ACC112 (cell line): ENCODE measurements around the gene GPX4.
A peak's percentile ranks its signal among the peaks of the same experiment; 100 is the strongest.

Source experiments
- H2AFZ ChIP-seq: fragments of 200-600 bp; sonication (generic); one replicate; pipeline ENCODE4 v1.6.0; 2017; ENCODE audit warnings: antibody characterized with exemption, low read length; ENCODE audit not compliant: unreplicated experiment
- H3K27ac ChIP-seq: fragments of 200-600 bp; sonication (generic); 2 replicates; pipeline ENCODE4 v1.5.1; 2014; ENCODE audit warnings: low read depth, mild to moderate bottlenecking, antibody characterized with exemption, low read length, moderate library complexity
- H3K27me3 ChIP-seq: fragments of 200-600 bp; sonication (generic); 2 replicates; pipeline ENCODE4 v1.6.1; 2014; ENCODE audit warnings: mild to moderate bottlenecking, antibody characterized with exemption, low read length, moderate library complexity, mixed read lengths; ENCODE audit not compliant: insufficient read depth
- H3K36me3 ChIP-seq: fragments of 200-600 bp; sonication (generic); 2 replicates; pipeline ENCODE4 v1.6.1; 2016; ENCODE audit warnings: mild to moderate bottlenecking, antibody characterized with exemption, low read length, moderate library complexity, mixed read lengths; ENCODE audit not compliant: insufficient read depth
- H3K4me1 ChIP-seq: fragments of 200-600 bp; sonication (generic); one replicate; pipeline ENCODE4 v1.6.1; 2016; ENCODE audit warnings: low read length, mixed read lengths; ENCODE audit not compliant: insufficient read depth, unreplicated experiment, control insufficient read depth
- H3K4me3 ChIP-seq: fragments of 200-600 bp; sonication (generic); 2 replicates; pipeline ENCODE4 v1.5.1; 2014; ENCODE audit warnings: mild to moderate bottlenecking, low read depth, low read length
- H3K79me2 ChIP-seq: fragments of 200-600 bp; sonication (generic); one replicate; pipeline ENCODE4 v1.6.0; 2016; ENCODE audit warnings: low read length; ENCODE audit not compliant: control insufficient read depth, unreplicated experiment, insufficient read depth

GPX4 gene

GRCh38 chr19:1103708-1104310, at the start of gene GPX4:
TSS of gene GPX4 (plus strand) at chr19:1103994. CDS start at chr19:1104044, 50 bp downstream.
- peak within 1 kb of the TSS; percentile 99 for H3K27ac ChIP-seq
- peak within 1 kb of the TSS; percentile 85 for H3K4me3 ChIP-seq
- peaks cover 3% of the 10 kb centered on the region for H3K79me2 ChIP-seq
- H3K4me1 ChIP-seq: peaks cover 21% of the 10 kb centered on the region
- H3K36me3 ChIP-seq: peaks cover 2% of the 10 kb centered on the region; the same call in 1 of the 2 replicates
- no peaks in the 10 kb centered on the region for H3K27me3 ChIP-seq
- no peak within 1 kb of the TSS for H2AFZ ChIP-seq

GRCh38 chr19:1054102-1055027, 49.4 kb upstream of the GPX4 start:
- Histone ChIP-seq H2AFZ (no peak overlapping the region), H3K27me3 (no peaks in the 10 kb centered on the region)

GRCh38 chr19:1055028-1055425, 48.8 kb upstream of the GPX4 start:
- H3K79me2 ChIP-seq: no peaks in the 10 kb centered on the region
- no peak overlapping the region for H3K27ac ChIP-seq
- no peaks in the 10 kb centered on the region for H3K4me1 ChIP-seq
- H3K27me3 ChIP-seq: no peaks in the 10 kb centered on the region
- H2AFZ ChIP-seq: no peak overlapping the region
- no peaks in the 10 kb centered on the region for H3K36me3 ChIP-seq
- H3K4me3 ChIP-seq: no peak overlapping the region

More at GRCh38 chr19:1054102-1055027, 49.4 kb upstream of the GPX4 start:
- H3K27ac ChIP-seq: no peak overlapping the region
- H3K4me3 ChIP-seq: no peak overlapping the region
- no peaks in the 10 kb centered on the region for H3K4me1 ChIP-seq
- H3K36me3 ChIP-seq: no peaks in the 10 kb centered on the region
- H3K79me2 ChIP-seq: no peaks in the 10 kb centered on the region

- no peak overlapping the region for H3K4me3 ChIP-seq
These were observed 47.7 kb upstream of the GPX4 start for GRCh38 chr19:1055886-1056620.

GRCh38 chr19:1057176-1057855, 46.5 kb upstream of the GPX4 start:
- Histone ChIP-seq H3K79me2 (no peaks in the 10 kb centered on the region), H3K27me3 (no peaks in the 10 kb centered on the region), H3K4me1 (no peaks in the 10 kb centered on the region), H2AFZ (no peak overlapping the region), H3K27ac (no peak overlapping the region), H3K4me3 (no peak overlapping the region), H3K36me3 (no peaks in the 10 kb centered on the region)

More at GRCh38 chr19:1055886-1056620, 47.7 kb upstream of the GPX4 start:
- Histone ChIP-seq H3K36me3 (no peaks in the 10 kb centered on the region), H3K27me3 (no peaks in the 10 kb centered on the region), H3K27ac (no peak overlapping the region), H3K79me2 (no peaks in the 10 kb centered on the region), H2AFZ (no peak overlapping the region), H3K4me1 (no peaks in the 10 kb centered on the region)

- Histone ChIP-seq H3K27me3 (no peaks in the 10 kb centered on the region), H2AFZ (no peak overlapping the region), H3K36me3 (no peaks in the 10 kb centered on the region), H3K27ac (no peak overlapping the region), H3K79me2 (no peaks in the 10 kb centered on the region), H3K4me1 (no peaks in the 10 kb centered on the region), H3K4me3 (no peak overlapping the region)
These were observed 45.7 kb upstream of the GPX4 start for GRCh38 chr19:1058112-1058511.

GRCh38 chr19:1060689-1061088, 43.1 kb upstream of the GPX4 start:
- no peaks in the 10 kb centered on the region for H3K79me2 ChIP-seq
- no peak overlapping the region for H3K4me3 ChIP-seq
- no peaks in the 10 kb centered on the region for H3K36me3 ChIP-seq
- H3K27ac ChIP-seq: no peak overlapping the region
- no peak overlapping the region for H2AFZ ChIP-seq
- no peaks in the 10 kb centered on the region for H3K27me3 ChIP-seq
- H3K4me1 ChIP-seq: no peaks in the 10 kb centered on the region

- no peak overlapping the region for H3K4me3 ChIP-seq
- H2AFZ ChIP-seq: no peak overlapping the region
- no peaks in the 10 kb centered on the region for H3K36me3 ChIP-seq
- H3K27ac ChIP-seq: no peak overlapping the region
- 0 out of 2 replicates have a peak, but pooled peaks cover 4% of the 10 kb centered on the region for H3K27me3 ChIP-seq
- no peaks in the 10 kb centered on the region for H3K4me1 ChIP-seq
- no peaks in the 10 kb centered on the region for H3K79me2 ChIP-seq
These were observed 41.8 kb upstream of the GPX4 start for GRCh38 chr19:1061987-1062386.

- H3K4me1 ChIP-seq: no peaks in the 10 kb centered on the region
- H3K27ac ChIP-seq: no peak overlapping the region
- peaks cover 10% of the 10 kb centered on the region; the same call in 1 of the 2 replicates for H3K27me3 ChIP-seq
- H3K79me2 ChIP-seq: no peaks in the 10 kb centered on the region
- H3K4me3 ChIP-seq: no peak overlapping the region
- no peaks in the 10 kb centered on the region for H3K36me3 ChIP-seq
- no peak overlapping the region for H2AFZ ChIP-seq
These were observed 41.3 kb upstream of the GPX4 start for GRCh38 chr19:1062387-1063029.
